ENCODE measurements around the gene CAMK4. TPM values are rescaled to one million over a fixed set of nuclear protein-coding genes. Genes with fewer than 3 reads are reported as not detected.

CAMK4 gene
- total and polyA plus RNA-seq, 2 donors (not counting 1 experiment from before 2014, with no cell fraction given): 0.83 to 5.9 TPM

DNA sequence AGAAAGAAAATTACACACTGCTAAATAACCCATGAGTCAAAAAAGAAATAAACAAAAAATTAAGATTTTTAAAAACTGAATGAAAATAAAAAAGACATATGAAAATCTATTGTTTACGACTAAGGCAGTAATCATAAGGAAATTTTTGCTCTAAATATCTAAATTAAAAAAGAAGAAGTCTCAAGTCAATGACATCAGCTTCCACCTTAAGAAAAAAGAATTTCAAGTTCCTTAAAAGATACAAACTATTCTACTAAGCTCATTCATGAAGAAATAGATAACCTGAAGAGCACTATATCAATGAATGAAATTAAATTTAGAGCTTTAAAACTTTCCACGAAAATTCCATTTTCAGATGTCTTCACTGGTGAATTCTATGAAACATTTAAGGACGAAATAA is 303.9 kb downstream of the CAMK4 start:
- Histone ChIP-seq H3K36me3 (ENCODE audit: control insufficient read depth, insufficient read depth, low read length) (no peaks in the 10 kb centered on the region), H3K79me2 (ENCODE audit: control insufficient read depth, insufficient read depth, low read length) (no peaks in the 10 kb centered on the region), H3K27me3 (ENCODE audit: control insufficient read depth, insufficient read depth, low read length) (no peaks in the 10 kb centered on the region), H3K4me2 (ENCODE audit: extremely low read depth, insufficient read depth, low read length) (no peak overlapping the region), H3K4me3 (replicated peaks in 1 of 4; ENCODE audit: control extremely low read depth in 1 of 4, insufficient read depth in 1 of 4, low read depth in 3 of 4, low read length in 4 of 4) (no peak overlapping the region), H3K27ac (ENCODE audit: insufficient read depth, low read length) (no peak overlapping the region), H4K20me1 (ENCODE audit: control insufficient read depth, extremely low read depth, insufficient read depth, low read length) (no peaks in the 10 kb centered on the region), H3K4me1 (ENCODE audit: control insufficient read depth, extremely low read depth, insufficient read depth, low read length) (no peaks in the 10 kb centered on the region), H3K9ac (ENCODE audit: insufficient read depth, low read length) (no peak overlapping the region), H2AFZ (ENCODE audit: low read length) (no peak overlapping the region), H3K9me3 (ENCODE audit: control insufficient read depth, insufficient read depth, low read depth, low read length) (no peaks in the 10 kb centered on the region)
- no peak for DNase-seq (ENCODE audit: low read depth in 2 of 2)
- TF ChIP-seq, protein P1, sequence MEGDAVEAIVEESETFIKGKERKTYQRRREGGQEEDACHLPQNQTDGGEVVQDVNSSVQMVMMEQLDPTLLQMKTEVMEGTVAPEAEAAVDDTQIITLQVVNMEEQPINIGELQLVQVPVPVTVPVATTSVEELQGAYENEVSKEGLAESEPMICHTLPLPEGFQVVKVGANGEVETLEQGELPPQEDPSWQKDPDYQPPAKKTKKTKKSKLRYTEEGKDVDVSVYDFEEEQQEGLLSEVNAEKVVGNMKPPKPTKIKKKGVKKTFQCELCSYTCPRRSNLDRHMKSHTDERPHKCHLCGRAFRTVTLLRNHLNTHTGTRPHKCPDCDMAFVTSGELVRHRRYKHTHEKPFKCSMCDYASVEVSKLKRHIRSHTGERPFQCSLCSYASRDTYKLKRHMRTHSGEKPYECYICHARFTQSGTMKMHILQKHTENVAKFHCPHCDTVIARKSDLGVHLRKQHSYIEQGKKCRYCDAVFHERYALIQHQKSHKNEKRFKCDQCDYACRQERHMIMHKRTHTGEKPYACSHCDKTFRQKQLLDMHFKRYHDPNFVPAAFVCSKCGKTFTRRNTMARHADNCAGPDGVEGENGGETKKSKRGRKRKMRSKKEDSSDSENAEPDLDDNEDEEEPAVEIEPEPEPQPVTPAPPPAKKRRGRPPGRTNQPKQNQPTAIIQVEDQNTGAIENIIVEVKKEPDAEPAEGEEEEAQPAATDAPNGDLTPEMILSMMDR (conservative IDR thresholded peaks at IDR 0.05 in 1 of 2, IDR thresholded peaks at IDR 0.05 in 1 of 2; ENCODE audit: low read depth in 1 of 2, low read length in 2 of 2): no peak
- no peak for TF ChIP-seq EZH2 (IDR thresholded peaks at IDR 0.05; ENCODE audit: low read length, missing control alignments)

DNA sequence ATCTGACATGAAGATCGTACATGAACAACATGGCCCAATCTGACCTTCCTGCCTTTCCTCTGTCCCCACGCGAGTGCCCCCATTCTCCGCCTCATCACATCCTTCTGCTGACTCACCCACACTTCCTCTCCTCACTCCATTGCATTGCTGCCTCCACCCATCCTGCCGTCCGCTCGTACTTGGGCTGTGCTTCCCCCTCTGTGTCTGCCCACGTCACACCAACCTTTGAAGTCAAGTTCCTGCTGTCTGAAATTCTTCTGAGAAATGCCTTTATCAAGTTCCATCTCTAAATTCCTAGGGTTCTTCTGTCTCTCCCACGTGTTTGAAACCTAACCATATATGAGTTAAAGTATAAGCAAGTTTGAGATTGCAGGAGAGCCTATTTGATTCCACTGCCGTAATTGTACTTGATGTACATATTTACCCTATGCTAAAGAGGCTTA is 306.1 kb downstream of the CAMK4 start:
- Histone ChIP-seq H3K4me2 (ENCODE audit: extremely low read depth, insufficient read depth, low read length) (no peak overlapping the region), H3K27ac (ENCODE audit: insufficient read depth, low read length) (no peak overlapping the region)
- DNase-seq (ENCODE audit: low read depth in 2 of 2): peak in 1 of 2 donors; percentile 94

DNA sequence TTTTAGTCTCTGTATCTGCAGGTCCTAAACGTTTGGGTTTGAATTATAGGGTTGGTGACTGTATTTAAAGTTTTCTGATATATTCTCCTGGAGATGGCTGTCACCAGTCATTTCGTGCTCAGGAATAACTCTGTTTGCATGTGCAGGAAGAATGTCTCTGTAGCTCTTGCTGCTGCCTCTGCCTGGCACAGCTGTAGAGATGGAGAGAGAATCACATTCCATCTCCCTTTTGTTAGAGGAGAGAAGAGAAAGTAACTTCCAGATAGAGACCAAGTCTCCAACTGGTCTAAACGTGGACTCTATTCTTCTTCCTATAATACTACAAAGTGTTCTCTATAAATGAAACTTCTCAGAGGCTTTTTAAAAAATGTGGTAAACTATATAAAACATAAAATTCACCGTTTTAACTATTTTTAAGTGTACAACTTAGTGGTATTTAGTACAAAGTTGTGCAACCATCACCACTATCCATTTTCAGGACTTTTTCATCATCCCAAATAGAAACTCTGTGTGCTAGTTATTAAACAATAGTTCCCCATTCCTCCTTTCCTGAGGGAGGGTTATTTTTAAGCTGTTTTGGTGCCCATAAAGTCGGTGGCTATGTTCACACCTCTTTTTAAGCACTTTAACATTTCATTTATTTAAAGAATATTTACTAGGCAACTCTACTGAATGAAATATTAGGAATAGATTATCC is 308.9 kb downstream of the CAMK4 start:
- Histone ChIP-seq H3K36me3 (ENCODE audit: control insufficient read depth, insufficient read depth, low read length) (no peaks in the 10 kb centered on the region), H3K27ac (ENCODE audit: insufficient read depth, low read length) (no peak overlapping the region), H3K4me3 (replicated peaks in 1 of 4; ENCODE audit: control extremely low read depth in 1 of 4, insufficient read depth in 1 of 4, low read depth in 3 of 4, low read length in 4 of 4) (no peak overlapping the region), H2AFZ (ENCODE audit: low read length) (no peak overlapping the region), H4K20me1 (ENCODE audit: control insufficient read depth, extremely low read depth, insufficient read depth, low read length) (no peaks in the 10 kb centered on the region), H3K9ac (ENCODE audit: insufficient read depth, low read length) (no peak overlapping the region), H3K4me2 (ENCODE audit: extremely low read depth, insufficient read depth, low read length) (no peak overlapping the region), H3K4me1 (ENCODE audit: control insufficient read depth, extremely low read depth, insufficient read depth, low read length) (peaks cover 2% of the 10 kb centered on the region), H3K9me3 (ENCODE audit: control insufficient read depth, insufficient read depth, low read depth, low read length) (no peaks in the 10 kb centered on the region), H3K79me2 (ENCODE audit: control insufficient read depth, insufficient read depth, low read length) (no peaks in the 10 kb centered on the region), H3K27me3 (ENCODE audit: control insufficient read depth, insufficient read depth, low read length) (no peaks in the 10 kb centered on the region)
- peak in 1 of 2 donors; percentile 39 for DNase-seq (ENCODE audit: low read depth in 2 of 2)
- TF ChIP-seq, protein P1 (conservative IDR thresholded peaks at IDR 0.05 in 1 of 2, IDR thresholded peaks at IDR 0.05 in 1 of 2; ENCODE audit: low read depth in 1 of 2, low read length in 2 of 2): no peak
- TF ChIP-seq EZH2 (IDR thresholded peaks at IDR 0.05; ENCODE audit: low read length, missing control alignments): no peak

More for the DNA sequence above, 306.1 kb downstream of the CAMK4 start:
- no peak overlapping the region for H3K4me3 ChIP-seq (replicated peaks in 1 of 4; ENCODE audit: control extremely low read depth in 1 of 4, insufficient read depth in 1 of 4, low read depth in 3 of 4, low read length in 4 of 4)
- H3K36me3 ChIP-seq (ENCODE audit: control insufficient read depth, insufficient read depth, low read length): no peaks in the 10 kb centered on the region
- TF ChIP-seq, protein P1 (conservative IDR thresholded peaks at IDR 0.05 in 1 of 2, IDR thresholded peaks at IDR 0.05 in 1 of 2; ENCODE audit: low read depth in 1 of 2, low read length in 2 of 2): no peak
- TF ChIP-seq EZH2 (IDR thresholded peaks at IDR 0.05; ENCODE audit: low read length, missing control alignments): no peak
- peaks cover 2% of the 10 kb centered on the region for H3K4me1 ChIP-seq (ENCODE audit: control insufficient read depth, extremely low read depth, insufficient read depth, low read length)
- no peaks in the 10 kb centered on the region for H3K9me3 ChIP-seq (ENCODE audit: control insufficient read depth, insufficient read depth, low read depth, low read length)
- peak overlapping the region; percentile 87 for H2AFZ ChIP-seq (ENCODE audit: low read length)
- H3K27me3 ChIP-seq (ENCODE audit: control insufficient read depth, insufficient read depth, low read length): no peaks in the 10 kb centered on the region
- H4K20me1 ChIP-seq (ENCODE audit: control insufficient read depth, extremely low read depth, insufficient read depth, low read length): no peaks in the 10 kb centered on the region
- no peaks in the 10 kb centered on the region for H3K79me2 ChIP-seq (ENCODE audit: control insufficient read depth, insufficient read depth, low read length)
- no peak overlapping the region for H3K9ac ChIP-seq (ENCODE audit: insufficient read depth, low read length)

Measured in fibroblast of lung (primary cell).